PFSK-1 (cell line): Measurements from ENCODE around the gene KRTAP6-3.

Source experiments
- FOXP2 ChIP-seq: optimal IDR thresholded peaks from 2 replicates; pipeline ENCODE3; 2011; ENCODE audit warnings: borderline replicate concordance, control low read depth, inconsistent platforms; ENCODE audit not compliant: insufficient read depth; ENCODE audit errors: extremely low read length, extremely low read depth
- POLR2AphosphoS5 ChIP-seq: IDR thresholded peaks from 2 replicates; pipeline ENCODE4 v1.6.1; 2012; ENCODE audit warnings: low read depth, mild to moderate bottlenecking, control low read depth, low read length, moderate library complexity
- REST ChIP-seq, 2 experiments: IDR thresholded peaks; 2 replicates each; pipeline versions ENCODE4 v1.6.1 to v1.8.0; 2011 to 2012; ENCODE audit warnings: low read depth in 2 of 2, low read length in 2 of 2, control low read depth in 1 of 2, inconsistent platforms in 1 of 2, mild to moderate bottlenecking in 1 of 2, moderate library complexity in 1 of 2; ENCODE audit not compliant: insufficient read depth in 1 of 2
- SIN3A ChIP-seq: IDR thresholded peaks from 2 replicates; pipeline ENCODE4 v1.6.1; 2012; ENCODE audit warnings: mild to moderate bottlenecking, low read length, moderate library complexity, borderline replicate concordance; ENCODE audit not compliant: insufficient read depth
- TAF1 ChIP-seq: IDR thresholded peaks from 2 replicates; pipeline ENCODE4 v1.6.1; 2012; ENCODE audit warnings: low read length, control low read depth, borderline replicate concordance; ENCODE audit not compliant: insufficient read depth

Gene KRTAP6-3

GRCh38 chr21:30605968-30606367 is 13.7 kb downstream of the KRTAP6-3 start:
- TF ChIP-seq FOXP2 (no peak), POLR2AphosphoS5 (no peak), REST (IDR thresholded peaks at IDR 0.05; ENCODE audit: insufficient read depth in 1 of 2, low read depth in 2 of 2, low read length in 2 of 2) (no peak), SIN3A (no peak), TAF1 (no peak)

- TF ChIP-seq POLR2AphosphoS5 (no peak), TAF1 (no peak), SIN3A (no peak), REST (IDR thresholded peaks at IDR 0.05; ENCODE audit: insufficient read depth in 1 of 2, low read depth in 2 of 2, low read length in 2 of 2) (no peak), FOXP2 (no peak)
Measured at GRCh38 chr21:30612132-30612531, 19.9 kb downstream of the KRTAP6-3 start.

- TF ChIP-seq FOXP2 = no peak
Measured at GRCh38 chr21:30613836-30614235, 21.6 kb downstream of the KRTAP6-3 start, which contains the start of gene KRTAP6-1. Gene KRTAP6-1 (minus strand): TSS chr21:30613930. CDS start chr21:30613904, 26 bp downstream.

GRCh38 chr21:30615199-30615598 is 23.0 kb downstream of the KRTAP6-3 start:
- TF ChIP-seq POLR2AphosphoS5 (no peak), FOXP2 (no peak), REST (IDR thresholded peaks at IDR 0.05; ENCODE audit: insufficient read depth in 1 of 2, low read depth in 2 of 2, low read length in 2 of 2) (no peak), SIN3A (no peak), TAF1 (no peak)

GRCh38 chr21:30616125-30616524 is 23.9 kb downstream of the KRTAP6-3 start, which contains the start of gene KRTAP20-1:
Gene KRTAP20-1 (plus strand): TSS chr21:30616425. CDS start chr21:30616455, 30 bp downstream.
- TF ChIP-seq TAF1 = no peak
- TF ChIP-seq FOXP2 = no peak
- no peak for TF ChIP-seq POLR2AphosphoS5
- TF ChIP-seq REST (IDR thresholded peaks at IDR 0.05; ENCODE audit: insufficient read depth in 1 of 2, low read depth in 2 of 2, low read length in 2 of 2) = no peak
- no peak for TF ChIP-seq SIN3A
